ENCODE results near the gene RASSF7.

RASSF7 gene

GRCh38 chr11:611001-611996 lies 50.5 kb downstream of the RASSF7 start:
- no peak for DNase-seq

DNA sequence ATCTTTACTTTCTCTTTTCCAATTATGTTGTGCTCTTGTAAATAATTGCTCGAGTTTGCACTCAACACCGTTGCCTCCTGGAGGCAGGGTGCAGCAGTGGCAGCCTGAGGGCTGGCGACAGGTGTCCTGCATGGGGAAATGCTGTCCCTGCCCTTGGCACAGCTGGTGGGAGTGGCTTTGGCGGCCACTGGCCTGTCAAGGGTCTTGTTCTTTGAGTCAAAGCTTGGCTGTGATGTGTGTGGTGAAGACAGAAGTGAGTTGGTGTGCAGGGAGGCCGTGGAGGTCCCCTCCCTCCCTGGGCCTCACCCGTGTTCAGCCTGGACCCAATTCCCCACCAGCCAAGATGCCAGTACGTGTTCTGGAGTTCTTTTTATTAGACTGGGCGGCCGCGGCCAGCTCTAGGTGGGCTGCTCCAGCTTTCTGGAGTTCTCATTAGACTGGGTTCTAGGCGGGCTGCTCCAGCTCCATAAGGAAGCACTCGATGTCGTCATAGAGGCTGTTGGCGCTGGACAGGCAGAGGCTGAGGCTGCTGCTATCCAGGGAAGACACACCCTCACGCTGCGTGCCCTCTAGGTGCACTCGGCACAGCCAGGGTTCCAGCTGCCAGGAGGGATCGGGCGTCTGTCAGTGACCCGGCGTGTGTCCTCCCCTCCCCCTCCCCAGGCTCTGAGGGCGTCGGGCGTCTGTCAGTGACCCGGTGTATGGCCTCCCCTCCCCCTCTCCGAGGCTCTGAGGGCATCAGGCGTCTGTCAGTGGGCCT lies 51.6 kb downstream of the RASSF7 start:
- peak; percentile 77 for DNase-seq

DNA sequence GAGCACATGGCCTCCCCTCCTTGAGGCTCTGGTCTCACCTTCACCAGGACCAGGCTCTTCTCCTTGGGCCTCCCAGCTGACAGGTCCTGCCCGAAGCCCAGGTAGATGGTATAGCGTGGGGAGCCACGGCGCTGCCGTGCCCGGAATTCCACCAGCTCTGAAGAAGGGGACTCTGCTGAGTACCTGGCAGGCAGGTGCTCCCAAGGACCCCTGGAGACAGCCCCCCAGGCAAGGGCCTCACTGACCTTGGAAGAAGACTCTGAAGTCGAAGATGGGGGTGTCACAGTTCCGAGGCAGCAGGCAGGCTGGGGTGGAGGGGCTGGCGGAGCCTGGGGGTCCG lies 52.2 kb downstream of the RASSF7 start:
- DNase-seq, result no peak

- DNase-seq, result peak; percentile 44
Observed at GRCh38 chr11:613369-613968, 52.7 kb downstream of the RASSF7 start.
